ENCODE results near the gene PSD2.

Gene PSD2

DNA sequence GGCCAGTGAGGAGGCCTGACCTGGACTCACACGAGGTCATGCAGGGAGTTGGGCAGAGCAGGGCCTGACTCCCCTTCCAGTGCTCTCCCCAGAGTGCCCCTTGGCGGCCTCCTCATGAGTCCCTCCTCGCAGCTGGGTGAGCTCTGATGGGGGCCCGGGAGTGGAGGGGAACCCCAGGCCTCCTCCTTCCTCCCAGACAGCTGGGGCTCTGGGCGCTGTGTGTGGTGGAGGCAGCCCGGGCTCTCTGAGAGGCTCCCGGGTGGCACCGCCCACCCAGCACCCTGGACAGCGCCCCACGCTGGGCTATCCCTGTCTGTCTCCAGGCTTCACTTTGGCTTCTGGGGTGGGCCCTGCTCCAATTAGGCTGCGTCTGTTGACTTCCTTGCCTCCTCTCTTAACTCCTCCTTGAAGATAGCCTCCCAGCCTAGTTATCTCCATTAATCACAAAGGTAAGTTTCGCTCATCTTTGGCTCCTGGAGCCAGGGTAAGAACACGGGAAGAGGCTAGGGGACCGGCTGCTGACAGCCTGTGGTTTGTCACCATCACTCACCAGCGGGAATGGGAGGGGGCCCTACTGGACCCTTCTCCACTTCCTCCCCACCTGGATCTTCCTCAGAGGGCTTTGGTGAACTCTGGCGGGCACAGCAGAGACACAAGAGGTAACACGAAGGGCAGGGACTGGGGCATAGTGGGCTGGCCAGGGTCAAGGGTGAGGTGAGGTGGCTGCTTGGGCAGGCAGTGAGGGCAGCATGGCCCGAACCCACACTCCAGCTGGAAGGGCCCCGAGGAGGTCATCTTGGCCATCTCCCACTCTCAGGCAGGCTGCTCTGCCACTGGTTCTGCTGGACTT, 13.1 kb downstream of the PSD2 start:
- H3K27ac ChIP-seq (ENCODE audit: low read depth, low read length), result no peak overlapping the region
- H3K9me3 ChIP-seq (ENCODE audit: low read length), result no peaks in the 10 kb centered on the region
- H3K4me1 ChIP-seq (ENCODE audit: insufficient read depth, low read length), result no peaks in the 10 kb centered on the region
- no peak overlapping the region for H3K4me3 ChIP-seq (ENCODE audit: low read depth in 1 of 2, low read length in 2 of 2)
- peaks cover 0 to 6% of the 10 kb centered on the region in 2 donors for H3K27me3 ChIP-seq (ENCODE audit: control insufficient read depth in 1 of 2, insufficient read depth in 2 of 2, low read length in 2 of 2)
- H3K9ac ChIP-seq (ENCODE audit: low read length), result no peak overlapping the region
- no peaks in the 10 kb centered on the region for H3K36me3 ChIP-seq (ENCODE audit: insufficient read depth, low read length)

DNA sequence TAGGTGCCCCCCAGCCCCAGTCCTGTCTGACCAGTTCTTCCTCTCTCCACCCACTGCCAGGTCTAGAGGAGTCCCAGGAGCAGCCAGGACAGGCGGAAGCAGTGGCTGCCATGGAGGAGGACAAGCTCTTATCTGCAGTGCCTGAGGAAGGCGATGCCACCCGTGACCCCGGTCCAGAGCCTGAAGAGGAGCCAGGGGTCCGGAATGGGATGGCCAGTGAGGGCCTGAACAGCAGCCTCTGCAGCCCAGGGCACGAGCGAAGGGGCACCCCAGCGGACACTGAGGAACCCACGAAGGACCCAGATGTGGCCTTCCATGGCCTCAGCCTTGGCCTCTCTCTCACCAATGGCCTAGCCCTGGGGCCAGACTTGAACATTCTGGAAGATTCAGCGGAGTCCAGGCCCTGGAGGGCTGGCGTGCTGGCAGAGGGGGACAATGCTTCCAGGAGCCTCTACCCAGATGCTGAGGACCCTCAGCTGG, 13.8 kb downstream of the PSD2 start:
- H3K27me3 ChIP-seq (ENCODE audit: control insufficient read depth in 1 of 2, insufficient read depth in 2 of 2, low read length in 2 of 2), result peaks cover 0 to 6% of the 10 kb centered on the region in 2 donors
- no peak overlapping the region for H3K4me3 ChIP-seq (ENCODE audit: low read depth in 1 of 2, low read length in 2 of 2)
- no peaks in the 10 kb centered on the region for H3K36me3 ChIP-seq (ENCODE audit: insufficient read depth, low read length)
- H3K4me1 ChIP-seq (ENCODE audit: insufficient read depth, low read length), result no peaks in the 10 kb centered on the region
- no peaks in the 10 kb centered on the region for H3K9me3 ChIP-seq (ENCODE audit: low read length)
- no peak overlapping the region for H3K27ac ChIP-seq (ENCODE audit: low read depth, low read length)
- H3K9ac ChIP-seq (ENCODE audit: low read length), result no peak overlapping the region

GRCh38 chr5:139810341-139811273, 15.0 kb downstream of the PSD2 start:
- H3K36me3 ChIP-seq (ENCODE audit: insufficient read depth, low read length), result no peaks in the 10 kb centered on the region
- H3K9ac ChIP-seq (ENCODE audit: low read length), result no peak overlapping the region
- no peak overlapping the region for H3K27ac ChIP-seq (ENCODE audit: low read depth, low read length)
- no peaks in the 10 kb centered on the region for H3K9me3 ChIP-seq (ENCODE audit: low read length)
- peaks cover 0 to 6% of the 10 kb centered on the region in 2 donors for H3K27me3 ChIP-seq (ENCODE audit: control insufficient read depth in 1 of 2, insufficient read depth in 2 of 2, low read length in 2 of 2)
- no peaks in the 10 kb centered on the region for H3K4me1 ChIP-seq (ENCODE audit: insufficient read depth, low read length)
- H3K4me3 ChIP-seq (ENCODE audit: low read depth in 1 of 2, low read length in 2 of 2), result no peak overlapping the region

- H3K4me1 ChIP-seq (ENCODE audit: insufficient read depth, low read length), result no peaks in the 10 kb centered on the region
- H3K36me3 ChIP-seq (ENCODE audit: insufficient read depth, low read length), result no peaks in the 10 kb centered on the region
- peaks cover 0 to 6% of the 10 kb centered on the region in 2 donors for H3K27me3 ChIP-seq (ENCODE audit: control insufficient read depth in 1 of 2, insufficient read depth in 2 of 2, low read length in 2 of 2)
- H3K4me3 ChIP-seq (ENCODE audit: low read depth in 1 of 2, low read length in 2 of 2), result no peak overlapping the region
- H3K27ac ChIP-seq (ENCODE audit: low read depth, low read length), result no peak overlapping the region
- no peak overlapping the region for H3K9ac ChIP-seq (ENCODE audit: low read length)
- no peaks in the 10 kb centered on the region for H3K9me3 ChIP-seq (ENCODE audit: low read length)
These were observed 15.6 kb downstream of the PSD2 start for GRCh38 chr5:139811274-139811607.

DNA sequence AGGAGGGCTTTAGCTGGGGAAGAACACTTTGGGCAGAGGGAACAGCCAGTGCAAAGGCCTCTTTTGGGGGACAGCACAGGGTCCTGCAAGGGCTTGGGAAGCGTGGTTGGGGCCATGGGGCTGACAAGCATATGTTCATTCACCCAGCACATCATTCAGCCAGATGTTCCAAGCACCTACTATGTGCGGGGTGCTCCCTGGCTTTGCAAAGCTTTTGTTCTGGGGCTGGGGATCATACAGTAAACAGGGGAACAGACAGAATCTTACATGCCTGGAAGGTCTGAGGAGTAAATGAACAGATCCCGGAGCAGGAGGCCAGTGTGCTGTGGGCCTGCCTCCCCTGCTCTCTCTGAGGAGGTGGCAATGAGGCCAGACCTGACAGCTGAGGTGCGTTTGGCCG, 16.7 kb downstream of the PSD2 start:
- Histone ChIP-seq H3K4me1 (ENCODE audit: insufficient read depth, low read length) (no peaks in the 10 kb centered on the region), H3K9ac (ENCODE audit: low read length) (no peak overlapping the region), H3K36me3 (ENCODE audit: insufficient read depth, low read length) (no peaks in the 10 kb centered on the region), H3K27me3 (ENCODE audit: control insufficient read depth in 1 of 2, insufficient read depth in 2 of 2, low read length in 2 of 2) (peaks cover 0 to 6% of the 10 kb centered on the region in 2 donors), H3K9me3 (ENCODE audit: low read length) (no peaks in the 10 kb centered on the region), H3K27ac (ENCODE audit: low read depth, low read length) (no peak overlapping the region), H3K4me3 (ENCODE audit: low read depth in 1 of 2, low read length in 2 of 2) (no peak overlapping the region)

DNA sequence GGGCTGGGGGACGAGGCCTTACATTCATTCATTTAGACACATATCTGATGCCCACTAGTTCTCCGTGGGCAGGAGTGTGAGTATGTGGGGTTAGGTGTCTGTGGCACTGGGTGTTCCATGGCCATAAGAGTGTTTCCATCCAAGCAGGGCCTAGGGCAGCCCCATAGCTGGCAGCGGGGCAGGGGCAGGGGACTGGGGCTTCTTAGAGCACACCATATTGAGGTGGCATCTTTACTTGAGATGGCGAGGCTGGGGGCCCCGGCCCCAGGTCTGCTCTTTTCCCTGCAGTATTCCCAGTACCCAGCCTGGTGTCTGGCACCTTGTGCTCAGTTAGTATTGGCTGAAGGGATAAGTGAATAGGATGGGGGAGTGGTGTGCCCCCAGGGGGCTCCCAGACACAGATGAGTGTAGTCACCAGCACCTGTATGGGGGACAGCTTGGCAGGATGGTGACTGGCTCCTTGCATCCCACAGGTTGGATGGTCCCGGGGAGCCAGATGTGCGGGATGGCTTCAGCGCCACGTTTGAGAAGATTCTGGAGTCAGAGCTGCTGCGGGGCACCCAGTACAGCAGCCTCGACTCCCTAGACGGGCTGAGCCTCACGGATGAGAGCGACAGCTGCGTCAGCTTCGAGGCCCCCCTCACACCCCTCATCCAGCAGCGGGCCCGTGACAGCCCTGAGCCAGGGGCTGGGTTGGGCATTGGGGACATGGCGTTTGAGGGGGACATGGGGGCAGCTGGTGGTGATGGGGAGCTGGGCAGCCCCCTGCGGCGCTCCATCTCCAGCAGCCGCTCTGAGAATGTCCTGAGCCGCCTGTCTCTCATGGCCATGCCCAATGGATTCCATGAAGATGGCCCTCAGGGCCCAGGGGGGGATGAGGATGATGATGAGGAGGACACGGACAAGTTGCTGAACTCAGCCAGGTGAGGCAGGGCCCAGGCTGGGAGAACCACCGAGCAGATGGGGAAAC, 17.5 kb downstream of the PSD2 start:
- no peak overlapping the region for H3K27ac ChIP-seq (ENCODE audit: low read depth, low read length)
- no peaks in the 10 kb centered on the region for H3K4me1 ChIP-seq (ENCODE audit: insufficient read depth, low read length)
- H3K4me3 ChIP-seq (ENCODE audit: low read depth in 1 of 2, low read length in 2 of 2), result no peak overlapping the region
- peaks cover 0 to 6% of the 10 kb centered on the region in 2 donors for H3K27me3 ChIP-seq (ENCODE audit: control insufficient read depth in 1 of 2, insufficient read depth in 2 of 2, low read length in 2 of 2)
- H3K9me3 ChIP-seq (ENCODE audit: low read length), result no peaks in the 10 kb centered on the region
- H3K36me3 ChIP-seq (ENCODE audit: insufficient read depth, low read length), result no peaks in the 10 kb centered on the region
- no peak overlapping the region for H3K9ac ChIP-seq (ENCODE audit: low read length)

GRCh38 chr5:139814191-139814601, 18.6 kb downstream of the PSD2 start:
- H3K4me3 ChIP-seq (ENCODE audit: low read depth in 1 of 2, low read length in 2 of 2), result no peak overlapping the region
- no peaks in the 10 kb centered on the region for H3K9me3 ChIP-seq (ENCODE audit: low read length)
- peaks cover 0 to 3% of the 10 kb centered on the region in 2 donors for H3K27me3 ChIP-seq (ENCODE audit: control insufficient read depth in 1 of 2, insufficient read depth in 2 of 2, low read length in 2 of 2)
- H3K27ac ChIP-seq (ENCODE audit: low read depth, low read length), result no peak overlapping the region
- no peak overlapping the region for H3K9ac ChIP-seq (ENCODE audit: low read length)
- no peaks in the 10 kb centered on the region for H3K36me3 ChIP-seq (ENCODE audit: insufficient read depth, low read length)
- H3K4me1 ChIP-seq (ENCODE audit: insufficient read depth, low read length), result no peaks in the 10 kb centered on the region

DNA sequence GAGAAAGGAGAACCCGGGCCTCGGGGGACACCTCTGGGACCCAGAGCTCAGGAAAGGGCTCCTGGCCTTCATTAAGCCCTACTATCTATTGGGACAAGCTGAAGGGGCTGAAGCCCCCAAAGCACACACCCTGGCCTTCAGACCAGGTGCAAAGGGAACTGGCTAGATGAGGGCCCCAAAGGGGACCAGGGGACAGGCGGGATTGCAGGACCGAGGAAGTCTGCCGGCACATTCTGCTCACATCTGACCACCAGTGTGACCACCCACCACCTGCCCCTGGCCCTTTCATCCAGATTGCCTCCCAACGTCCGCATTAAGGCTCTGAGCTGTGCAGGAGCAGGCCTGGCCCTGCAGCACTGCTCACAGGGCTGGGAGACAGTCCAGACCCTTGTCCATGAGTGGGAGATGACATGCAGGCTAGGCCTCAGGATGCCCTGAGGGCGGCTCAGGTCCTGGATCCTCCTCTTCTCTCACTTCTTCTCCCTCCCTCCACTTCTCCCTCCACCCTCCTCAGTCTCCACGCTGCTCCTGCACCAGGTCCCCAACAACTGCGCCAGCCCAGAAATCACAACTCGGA, 19.2 kb downstream of the PSD2 start:
- no peaks in the 10 kb centered on the region for H3K27me3 ChIP-seq (ENCODE audit: control insufficient read depth in 1 of 2, insufficient read depth in 2 of 2, low read length in 2 of 2)
- no peak overlapping the region for H3K27ac ChIP-seq (ENCODE audit: low read depth, low read length)
- no peak overlapping the region for H3K4me3 ChIP-seq (ENCODE audit: low read depth in 1 of 2, low read length in 2 of 2)
- no peaks in the 10 kb centered on the region for H3K4me1 ChIP-seq (ENCODE audit: insufficient read depth, low read length)
- no peaks in the 10 kb centered on the region for H3K9me3 ChIP-seq (ENCODE audit: low read length)
- no peaks in the 10 kb centered on the region for H3K36me3 ChIP-seq (ENCODE audit: insufficient read depth, low read length)
- no peak overlapping the region for H3K9ac ChIP-seq (ENCODE audit: low read length)

DNA sequence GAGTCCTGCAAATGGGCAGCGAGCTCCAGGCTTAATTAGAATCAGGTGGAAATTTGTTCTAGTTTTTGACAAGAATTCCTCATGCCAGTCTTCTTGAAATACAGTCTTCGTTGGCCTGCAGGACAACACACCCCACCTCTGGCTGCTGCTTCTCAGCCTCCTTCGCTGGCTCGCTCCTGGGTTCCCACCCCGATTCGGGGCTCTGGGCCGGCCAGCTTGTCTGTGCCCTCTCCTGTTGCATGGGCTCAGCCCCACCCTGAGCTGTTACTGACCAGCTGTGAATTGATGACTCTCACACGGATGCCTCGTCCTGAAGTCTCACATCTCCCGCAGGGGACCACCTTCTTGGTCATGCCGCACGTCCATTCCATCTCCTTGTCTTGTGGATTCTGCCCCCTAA, 21.0 kb downstream of the PSD2 start:
- Histone ChIP-seq H3K27ac (ENCODE audit: low read depth, low read length) (no peak overlapping the region), H3K4me3 (ENCODE audit: low read depth in 1 of 2, low read length in 2 of 2) (no peak overlapping the region), H3K9me3 (ENCODE audit: low read length) (no peaks in the 10 kb centered on the region), H3K9ac (ENCODE audit: low read length) (no peak overlapping the region), H3K4me1 (ENCODE audit: insufficient read depth, low read length) (no peaks in the 10 kb centered on the region), H3K27me3 (ENCODE audit: control insufficient read depth in 1 of 2, insufficient read depth in 2 of 2, low read length in 2 of 2) (no peaks in the 10 kb centered on the region), H3K36me3 (ENCODE audit: insufficient read depth, low read length) (no peaks in the 10 kb centered on the region)

GRCh38 chr5:139817362-139817761, 21.8 kb downstream of the PSD2 start:
- Histone ChIP-seq H3K9ac (ENCODE audit: low read length) (no peak overlapping the region), H3K4me1 (ENCODE audit: insufficient read depth, low read length) (no peaks in the 10 kb centered on the region), H3K27ac (ENCODE audit: low read depth, low read length) (no peak overlapping the region), H3K27me3 (ENCODE audit: control insufficient read depth in 1 of 2, insufficient read depth in 2 of 2, low read length in 2 of 2) (no peaks in the 10 kb centered on the region), H3K4me3 (ENCODE audit: low read depth in 1 of 2, low read length in 2 of 2) (no peak overlapping the region), H3K36me3 (ENCODE audit: insufficient read depth, low read length) (no peaks in the 10 kb centered on the region), H3K9me3 (ENCODE audit: low read length) (no peaks in the 10 kb centered on the region)

Data from muscle layer of colon (tissue), 2 donors.